ENCODE results near the gene ALOX12.

ALOX12 gene

DNA sequence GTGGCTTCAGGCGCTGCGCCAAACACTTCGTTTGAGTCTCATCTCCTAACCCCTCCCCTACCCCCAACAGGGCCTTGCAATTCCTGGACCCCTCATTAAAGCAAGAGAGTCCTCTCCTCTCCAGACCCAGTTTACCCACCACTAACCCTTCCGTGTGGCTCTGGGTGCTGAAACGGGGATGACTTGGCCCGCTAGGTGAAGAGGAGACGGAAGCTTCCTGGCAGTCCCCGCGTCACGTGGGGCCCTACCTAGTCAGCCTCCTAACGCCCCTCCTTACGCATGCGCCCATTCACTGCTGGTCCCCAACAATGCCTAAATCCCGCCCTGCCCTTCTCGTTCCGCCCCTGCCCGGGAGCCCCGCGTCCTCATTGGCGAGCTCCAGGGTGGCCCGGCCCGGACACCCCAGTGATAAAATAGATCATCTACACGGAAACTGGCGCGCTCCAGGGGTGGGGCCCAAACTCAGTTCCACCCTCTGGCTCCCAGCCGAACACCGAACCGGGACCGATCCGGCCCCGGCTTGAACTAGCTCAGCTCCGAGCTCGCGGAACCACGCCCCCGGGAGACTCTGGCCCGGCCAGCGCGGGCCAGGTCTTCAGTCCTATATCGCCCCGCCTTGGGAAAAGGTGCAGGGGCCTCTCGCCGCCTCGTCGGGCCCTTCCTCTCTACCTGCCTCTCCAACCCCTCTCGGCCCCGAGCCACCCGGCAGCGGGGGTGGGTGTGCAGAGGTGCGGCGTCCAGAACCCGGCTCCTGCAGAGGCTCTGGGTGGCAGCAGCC is 39.9 kb downstream of the ALOX12 start, which contains the start of gene SLC16A13:
Gene SLC16A13, plus strand, starts transcription at position 425 of the 778 bp plus-strand sequence. CDS start 368 bp downstream, outside the sequence.
- Histone ChIP-seq H3K4me2 (ENCODE audit: low read length) (peak within 1 kb of the TSS; percentile 84), H3K79me1 (ENCODE audit: low read length) (peaks cover 2% of the 10 kb centered on the region), H3K27ac (ENCODE audit: low read depth, low read length) (peak within 1 kb of the TSS; percentile 27), H3K56ac (ENCODE audit: low read length) (peak within 1 kb of the TSS; percentile 92), H3K4ac (ENCODE audit: low read depth, low read length) (peak within 1 kb of the TSS; percentile 85), H3K18ac (ENCODE audit: low read length) (peak within 1 kb of the TSS; percentile 77), H3K79me2 (ENCODE audit: control insufficient read depth, insufficient read depth, low read length) (no peaks in the 10 kb centered on the region), H3K27me3 (ENCODE audit: insufficient read depth, low read length, poor library complexity) (no peaks in the 10 kb centered on the region), H4K5ac (ENCODE audit: low read length) (no peak within 1 kb of the TSS), H3K9ac (ENCODE audit: low read length) (peak within 1 kb of the TSS; percentile 83), H3K36me3 (ENCODE audit: control insufficient read depth, insufficient read depth, low read length) (no peaks in the 10 kb centered on the region), H3K4me3 (ENCODE audit: low read length) (peak within 1 kb of the TSS; percentile 70), H2BK120ac (ENCODE audit: low read depth, low read length) (no peak within 1 kb of the TSS), H2BK5ac (ENCODE audit: low read length) (peak within 1 kb of the TSS; percentile 0), H2BK15ac (replicated peaks; ENCODE audit: low read depth) (no peak within 1 kb of the TSS), H3K23ac (ENCODE audit: low read length) (no peak within 1 kb of the TSS), H2AK5ac (ENCODE audit: low read length) (peak within 1 kb of the TSS; percentile 66), H4K8ac (ENCODE audit: low read depth, low read length) (no peak within 1 kb of the TSS), H3K4me1 (ENCODE audit: control insufficient read depth, low read depth, low read length) (peaks cover 2% of the 10 kb centered on the region)
- peak; percentile 98 for DNase-seq
- no CpG with 5 or more reads among the region's 52 CpGs for WGBS (ENCODE audit: extremely low coverage, insufficient coverage, low lambda C conversion rate)

DNA sequence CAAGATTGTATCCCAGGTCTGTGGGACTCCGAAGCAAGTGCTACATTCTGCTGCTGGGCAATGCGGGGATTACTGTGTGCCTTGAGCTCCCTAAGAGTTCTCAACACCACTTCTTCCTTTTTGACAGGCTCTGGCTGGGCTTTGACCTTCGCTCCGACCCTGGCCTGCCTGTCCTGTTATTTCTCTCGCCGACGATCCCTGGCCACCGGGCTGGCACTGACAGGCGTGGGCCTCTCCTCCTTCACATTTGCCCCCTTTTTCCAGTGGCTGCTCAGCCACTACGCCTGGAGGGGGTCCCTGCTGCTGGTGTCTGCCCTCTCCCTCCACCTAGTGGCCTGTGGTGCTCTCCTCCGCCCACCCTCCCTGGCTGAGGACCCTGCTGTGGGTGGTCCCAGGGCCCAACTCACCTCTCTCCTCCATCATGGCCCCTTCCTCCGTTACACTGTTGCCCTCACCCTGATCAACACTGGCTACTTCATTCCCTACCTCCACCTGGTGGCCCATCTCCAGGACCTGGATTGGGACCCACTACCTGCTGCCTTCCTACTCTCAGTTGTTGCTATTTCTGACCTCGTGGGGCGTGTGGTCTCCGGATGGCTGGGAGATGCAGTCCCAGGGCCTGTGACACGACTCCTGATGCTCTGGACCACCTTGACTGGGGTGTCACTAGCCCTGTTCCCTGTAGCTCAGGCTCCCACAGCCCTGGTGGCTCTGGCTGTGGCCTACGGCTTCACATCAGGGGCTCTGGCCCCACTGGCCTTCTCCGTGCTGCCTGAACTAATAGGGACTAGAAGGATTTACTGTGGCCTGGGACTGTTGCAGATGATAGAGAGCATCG is 42.4 kb downstream of the ALOX12 start:
- DNase-seq = no peak
- Histone ChIP-seq H3K4me2 (ENCODE audit: low read length) (no peak overlapping the region), H3K23ac (ENCODE audit: low read length) (no peak overlapping the region), H3K4ac (ENCODE audit: low read depth, low read length) (no peak overlapping the region), H3K79me2 (ENCODE audit: control insufficient read depth, insufficient read depth, low read length) (no peaks in the 10 kb centered on the region), H3K79me1 (ENCODE audit: low read length) (peaks cover 2% of the 10 kb centered on the region), H3K36me3 (ENCODE audit: control insufficient read depth, insufficient read depth, low read length) (no peaks in the 10 kb centered on the region), H4K8ac (ENCODE audit: low read depth, low read length) (no peak overlapping the region), H2BK5ac (ENCODE audit: low read length) (no peak overlapping the region), H4K5ac (ENCODE audit: low read length) (no peak overlapping the region), H2AK5ac (ENCODE audit: low read length) (no peak overlapping the region), H3K27ac (ENCODE audit: low read depth, low read length) (no peak overlapping the region), H3K56ac (ENCODE audit: low read length) (no peak overlapping the region), H3K18ac (ENCODE audit: low read length) (no peak overlapping the region), H3K9ac (ENCODE audit: low read length) (no peak overlapping the region), H3K27me3 (ENCODE audit: insufficient read depth, low read length, poor library complexity) (no peaks in the 10 kb centered on the region), H2BK15ac (replicated peaks; ENCODE audit: low read depth) (no peak overlapping the region), H2BK120ac (ENCODE audit: low read depth, low read length) (no peak overlapping the region), H3K4me3 (ENCODE audit: low read length) (no peak overlapping the region), H3K4me1 (ENCODE audit: control insufficient read depth, low read depth, low read length) (peaks cover 2% of the 10 kb centered on the region)
- WGBS (ENCODE audit: extremely low coverage, insufficient coverage, low lambda C conversion rate) = no CpG with 5 or more reads among the region's 19 CpGs

DNA sequence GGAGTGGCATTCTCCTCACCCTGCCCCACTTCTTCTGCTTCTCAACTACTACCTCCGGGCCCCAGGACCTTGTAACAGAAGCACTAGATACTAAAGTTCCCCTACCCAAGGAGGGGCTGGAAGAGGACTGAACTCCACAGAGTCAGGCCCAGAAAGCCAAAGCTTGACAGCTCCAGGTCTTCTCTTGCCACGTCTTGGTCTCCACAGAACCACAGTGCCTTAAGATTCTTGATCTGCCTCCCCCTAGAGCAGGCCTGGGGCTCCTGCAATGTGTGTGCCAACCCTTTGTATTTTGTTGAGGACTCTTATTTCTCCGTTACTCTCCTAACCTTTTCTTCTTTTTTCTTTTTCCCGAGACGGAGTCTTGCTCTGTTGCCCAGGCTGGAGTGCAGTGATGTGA is 44.0 kb downstream of the ALOX12 start:
- Histone ChIP-seq H2BK120ac (ENCODE audit: low read depth, low read length) (no peak overlapping the region), H3K27ac (ENCODE audit: low read depth, low read length) (no peak overlapping the region), H3K18ac (ENCODE audit: low read length) (no peak overlapping the region), H2AK5ac (ENCODE audit: low read length) (no peak overlapping the region), H3K4me1 (ENCODE audit: control insufficient read depth, low read depth, low read length) (peaks cover 2% of the 10 kb centered on the region), H4K5ac (ENCODE audit: low read length) (no peak overlapping the region), H3K9ac (ENCODE audit: low read length) (no peak overlapping the region), H2BK15ac (replicated peaks; ENCODE audit: low read depth) (no peak overlapping the region), H3K36me3 (ENCODE audit: control insufficient read depth, insufficient read depth, low read length) (no peaks in the 10 kb centered on the region), H3K27me3 (ENCODE audit: insufficient read depth, low read length, poor library complexity) (peaks cover 7% of the 10 kb centered on the region), H3K23ac (ENCODE audit: low read length) (no peak overlapping the region), H3K56ac (ENCODE audit: low read length) (no peak overlapping the region), H3K4me3 (ENCODE audit: low read length) (no peak overlapping the region), H2BK5ac (ENCODE audit: low read length) (no peak overlapping the region), H3K4ac (ENCODE audit: low read depth, low read length) (no peak overlapping the region), H3K4me2 (ENCODE audit: low read length) (no peak overlapping the region), H4K8ac (ENCODE audit: low read depth, low read length) (no peak overlapping the region), H3K79me1 (ENCODE audit: low read length) (peaks cover 2% of the 10 kb centered on the region), H3K79me2 (ENCODE audit: control insufficient read depth, insufficient read depth, low read length) (no peaks in the 10 kb centered on the region)
- no peak for DNase-seq
- WGBS (ENCODE audit: extremely low coverage, insufficient coverage, low lambda C conversion rate) = no CpG with 5 or more reads among the region's 5 CpGs

DNA sequence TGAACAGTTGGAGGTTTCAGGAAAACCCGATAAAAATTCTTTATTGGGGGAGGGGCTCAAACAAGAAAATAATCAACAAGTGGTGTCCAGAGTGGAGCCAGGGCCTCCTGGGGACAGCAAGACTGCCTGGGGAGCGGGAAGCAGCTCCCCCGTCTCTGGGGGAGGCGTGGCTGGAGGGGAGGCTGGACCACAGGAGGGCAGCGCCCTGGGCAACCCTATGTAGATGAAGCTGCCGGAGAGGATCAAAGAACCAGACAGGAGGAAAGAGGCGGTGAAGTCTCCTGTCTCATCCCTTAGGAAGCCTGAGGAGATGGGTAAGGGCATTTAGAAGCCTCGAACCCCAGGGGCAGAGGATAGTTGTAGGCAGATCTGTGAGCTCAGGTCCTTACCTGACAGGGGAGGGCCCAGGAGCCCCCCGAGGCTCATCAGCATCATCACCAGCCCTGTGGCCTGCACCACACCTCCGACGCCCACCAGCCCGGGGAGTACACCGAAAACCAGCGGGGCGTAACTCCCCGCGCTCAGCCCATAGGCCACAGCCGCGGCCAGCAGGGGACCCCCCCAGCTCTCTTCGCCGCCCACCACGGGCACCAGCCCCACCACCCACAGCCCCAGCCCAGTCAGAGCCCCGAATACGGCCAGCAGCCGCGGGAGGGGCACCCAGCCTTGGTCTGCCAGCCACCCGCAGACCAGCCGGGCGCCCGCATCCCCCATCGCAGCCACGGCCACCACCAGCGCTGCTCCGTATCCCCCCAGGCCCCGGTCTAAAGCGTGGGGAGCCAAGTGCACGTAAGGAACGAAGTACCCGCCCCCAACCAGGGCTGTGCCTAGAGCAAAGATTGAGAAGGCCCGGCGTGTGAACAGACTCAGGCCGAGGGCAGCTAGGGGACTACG is 46.0 kb downstream of the ALOX12 start:
- no peaks in the 10 kb centered on the region for H3K36me3 ChIP-seq (ENCODE audit: control insufficient read depth, insufficient read depth, low read length)
- no peak overlapping the region for H2BK5ac ChIP-seq (ENCODE audit: low read length)
- peak overlapping the region; percentile 45 for H3K23ac ChIP-seq (ENCODE audit: low read length)
- peaks cover 2% of the 10 kb centered on the region for H3K4me1 ChIP-seq (ENCODE audit: control insufficient read depth, low read depth, low read length)
- H3K18ac ChIP-seq (ENCODE audit: low read length) = no peak overlapping the region
- H3K27ac ChIP-seq (ENCODE audit: low read depth, low read length) = peak overlapping the region; percentile 46
- H3K56ac ChIP-seq (ENCODE audit: low read length) = peak overlapping the region; percentile 83
- H3K9ac ChIP-seq (ENCODE audit: low read length) = peak overlapping the region; percentile 64
- H4K5ac ChIP-seq (ENCODE audit: low read length) = no peak overlapping the region
- H3K4me3 ChIP-seq (ENCODE audit: low read length) = no peak overlapping the region
- no peaks in the 10 kb centered on the region for H3K79me2 ChIP-seq (ENCODE audit: control insufficient read depth, insufficient read depth, low read length)
- H2AK5ac ChIP-seq (ENCODE audit: low read length) = no peak overlapping the region
- no peak overlapping the region for H3K4ac ChIP-seq (ENCODE audit: low read depth, low read length)
- peak overlapping the region; percentile 42 for H3K4me2 ChIP-seq (ENCODE audit: low read length)
- peak; percentile 81 for DNase-seq
- H3K27me3 ChIP-seq (ENCODE audit: insufficient read depth, low read length, poor library complexity) = peaks cover 7% of the 10 kb centered on the region
- H2BK120ac ChIP-seq (ENCODE audit: low read depth, low read length) = no peak overlapping the region
- no peak overlapping the region for H4K8ac ChIP-seq (ENCODE audit: low read depth, low read length)
- WGBS (ENCODE audit: extremely low coverage, insufficient coverage, low lambda C conversion rate) = no CpG with 5 or more reads among the region's 43 CpGs
- no peak overlapping the region for H2BK15ac ChIP-seq (replicated peaks; ENCODE audit: low read depth)
- H3K79me1 ChIP-seq (ENCODE audit: low read length) = no peaks in the 10 kb centered on the region

DNA sequence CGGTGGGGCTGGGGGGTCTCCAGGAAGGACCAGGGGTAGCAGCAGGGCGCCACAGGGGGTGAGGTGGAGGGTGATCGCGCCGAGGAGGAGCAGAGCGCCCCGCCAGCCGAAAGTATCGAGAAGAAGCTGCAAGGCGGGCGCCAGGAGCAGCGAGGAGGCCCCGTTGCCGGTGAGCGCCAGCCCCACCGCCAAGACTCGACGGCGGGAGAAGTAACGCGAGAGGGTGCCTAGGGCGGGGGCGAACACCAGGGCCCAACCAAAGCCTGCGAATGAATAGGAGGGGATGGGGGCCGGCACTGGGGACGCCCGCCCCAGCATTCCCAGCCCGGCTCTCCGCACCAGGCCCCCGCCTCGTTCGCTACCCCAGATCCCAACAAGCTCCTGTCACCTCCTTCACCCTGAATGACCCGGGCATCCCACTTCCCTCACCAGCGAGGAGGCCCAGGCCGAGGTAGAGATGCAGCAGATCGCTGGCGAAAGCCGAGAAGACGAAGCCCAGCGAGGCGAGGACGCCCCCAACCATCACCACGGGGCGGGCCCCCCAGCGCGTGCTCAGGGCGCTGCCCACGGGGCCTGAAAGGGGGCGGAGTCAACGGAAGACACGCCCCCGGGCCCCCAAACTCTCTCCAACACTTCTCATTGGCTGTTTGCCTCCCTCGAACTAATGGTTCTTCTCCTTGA is 46.8 kb downstream of the ALOX12 start:
- peaks cover 7% of the 10 kb centered on the region for H3K27me3 ChIP-seq (ENCODE audit: insufficient read depth, low read length, poor library complexity)
- H3K4ac ChIP-seq (ENCODE audit: low read depth, low read length) = no peak overlapping the region
- no peak overlapping the region for H2BK15ac ChIP-seq (replicated peaks; ENCODE audit: low read depth)

More for the DNA sequence above, 46.8 kb downstream of the ALOX12 start:
- H2AK5ac ChIP-seq (ENCODE audit: low read length) = no peak overlapping the region
- H3K18ac ChIP-seq (ENCODE audit: low read length) = no peak overlapping the region
- no CpG with 5 or more reads among the region's 53 CpGs for WGBS (ENCODE audit: extremely low coverage, insufficient coverage, low lambda C conversion rate)
- H3K4me3 ChIP-seq (ENCODE audit: low read length) = no peak overlapping the region
- H4K8ac ChIP-seq (ENCODE audit: low read depth, low read length) = no peak overlapping the region
- H3K23ac ChIP-seq (ENCODE audit: low read length) = peak overlapping the region; percentile 45
- no peak overlapping the region for H4K5ac ChIP-seq (ENCODE audit: low read length)
- H3K4me1 ChIP-seq (ENCODE audit: control insufficient read depth, low read depth, low read length) = peaks cover 2% of the 10 kb centered on the region
- H3K79me1 ChIP-seq (ENCODE audit: low read length) = no peaks in the 10 kb centered on the region
- no peaks in the 10 kb centered on the region for H3K36me3 ChIP-seq (ENCODE audit: control insufficient read depth, insufficient read depth, low read length)
- no peak overlapping the region for H3K27ac ChIP-seq (ENCODE audit: low read depth, low read length)
- H3K79me2 ChIP-seq (ENCODE audit: control insufficient read depth, insufficient read depth, low read length) = no peaks in the 10 kb centered on the region
- peak; percentile 53 for DNase-seq
- H3K4me2 ChIP-seq (ENCODE audit: low read length) = peak overlapping the region; percentile 45
- H2BK120ac ChIP-seq (ENCODE audit: low read depth, low read length) = no peak overlapping the region
- H3K9ac ChIP-seq (ENCODE audit: low read length) = peak overlapping the region; percentile 64
- peak overlapping the region; percentile 83 for H3K56ac ChIP-seq (ENCODE audit: low read length)
- H2BK5ac ChIP-seq (ENCODE audit: low read length) = no peak overlapping the region
